Fibroblast of mammary gland (primary cell): Measurements from ENCODE around the gene IL12RB2.
"Not testable (repeated sequence)": the region's sequence is repeated elsewhere in the genome, so short reads cannot be mapped to it uniquely, and the experiment has no call there.

ENCODE experiments used
- DNase-seq: peaks from one replicate; pipeline ENCODE4 v3.0.0-alpha.2; 2010; ENCODE audit warnings: low read depth
- H3K4me3 ChIP-seq: 2 replicates; pipeline ENCODE4 v1.5.1; 2011; ENCODE audit warnings: low read depth, mild to moderate bottlenecking, low read length, moderate library complexity; ENCODE audit not compliant: control insufficient read depth
- TF ChIP-seq, protein P1 (sequence below): conservative IDR thresholded peaks from 2 replicates; pipeline ENCODE4 v1.5.1; 2011; ENCODE audit warnings: low read depth, low read length, inconsistent platforms; ENCODE audit not compliant: control insufficient read depth, insufficient read depth

IL12RB2 gene

GRCh38 chr1:67408148-67408547, 100.5 kb downstream of the IL12RB2 start:
- no peak overlapping the region for H3K4me3 ChIP-seq
- no peak for DNase-seq
- TF ChIP-seq, protein P1, sequence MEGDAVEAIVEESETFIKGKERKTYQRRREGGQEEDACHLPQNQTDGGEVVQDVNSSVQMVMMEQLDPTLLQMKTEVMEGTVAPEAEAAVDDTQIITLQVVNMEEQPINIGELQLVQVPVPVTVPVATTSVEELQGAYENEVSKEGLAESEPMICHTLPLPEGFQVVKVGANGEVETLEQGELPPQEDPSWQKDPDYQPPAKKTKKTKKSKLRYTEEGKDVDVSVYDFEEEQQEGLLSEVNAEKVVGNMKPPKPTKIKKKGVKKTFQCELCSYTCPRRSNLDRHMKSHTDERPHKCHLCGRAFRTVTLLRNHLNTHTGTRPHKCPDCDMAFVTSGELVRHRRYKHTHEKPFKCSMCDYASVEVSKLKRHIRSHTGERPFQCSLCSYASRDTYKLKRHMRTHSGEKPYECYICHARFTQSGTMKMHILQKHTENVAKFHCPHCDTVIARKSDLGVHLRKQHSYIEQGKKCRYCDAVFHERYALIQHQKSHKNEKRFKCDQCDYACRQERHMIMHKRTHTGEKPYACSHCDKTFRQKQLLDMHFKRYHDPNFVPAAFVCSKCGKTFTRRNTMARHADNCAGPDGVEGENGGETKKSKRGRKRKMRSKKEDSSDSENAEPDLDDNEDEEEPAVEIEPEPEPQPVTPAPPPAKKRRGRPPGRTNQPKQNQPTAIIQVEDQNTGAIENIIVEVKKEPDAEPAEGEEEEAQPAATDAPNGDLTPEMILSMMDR: no peak

DNA sequence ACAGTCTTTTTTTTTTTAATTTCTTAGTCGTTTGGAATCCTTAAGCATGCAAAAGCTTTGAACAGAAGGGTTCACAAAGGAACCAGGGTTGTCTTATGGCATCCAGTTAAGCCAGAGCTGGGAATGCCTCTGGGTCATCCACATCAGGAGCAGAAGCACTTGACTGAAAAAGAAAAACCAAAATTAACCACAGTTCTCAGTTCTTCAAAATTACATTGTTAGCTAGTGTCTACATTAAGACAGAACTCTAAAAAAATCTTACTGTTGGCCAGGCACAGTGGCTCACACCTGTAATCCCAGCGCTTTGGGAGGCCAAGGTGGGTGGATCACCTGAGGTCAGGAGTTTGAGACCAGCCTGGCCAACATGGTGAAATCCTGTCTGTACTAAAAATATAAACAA, 105.4 kb downstream of the IL12RB2 start:
- not testable (repeated sequence) for H3K4me3 ChIP-seq, DNase-seq

DNA sequence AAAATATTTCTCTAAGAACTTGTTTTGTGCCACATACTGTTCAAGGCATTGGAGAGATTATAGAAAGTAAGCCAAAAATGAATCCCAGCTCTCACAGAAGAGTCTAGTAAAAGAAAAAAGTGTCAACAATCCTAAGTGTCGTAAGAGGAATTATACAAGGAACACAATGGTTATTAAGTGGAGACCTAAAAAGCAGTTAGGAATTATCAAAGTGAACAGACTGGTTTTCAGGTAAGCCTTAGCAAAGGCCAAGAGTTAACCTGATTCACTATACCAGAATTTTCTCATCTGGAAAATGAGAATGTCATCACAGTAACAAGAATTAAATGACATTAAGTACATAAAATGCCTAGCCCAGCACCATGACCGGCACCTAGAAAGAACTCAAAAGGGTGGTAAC, 106.9 kb downstream of the IL12RB2 start:
- no peak for DNase-seq
- TF ChIP-seq, protein P1: no peak

DNA sequence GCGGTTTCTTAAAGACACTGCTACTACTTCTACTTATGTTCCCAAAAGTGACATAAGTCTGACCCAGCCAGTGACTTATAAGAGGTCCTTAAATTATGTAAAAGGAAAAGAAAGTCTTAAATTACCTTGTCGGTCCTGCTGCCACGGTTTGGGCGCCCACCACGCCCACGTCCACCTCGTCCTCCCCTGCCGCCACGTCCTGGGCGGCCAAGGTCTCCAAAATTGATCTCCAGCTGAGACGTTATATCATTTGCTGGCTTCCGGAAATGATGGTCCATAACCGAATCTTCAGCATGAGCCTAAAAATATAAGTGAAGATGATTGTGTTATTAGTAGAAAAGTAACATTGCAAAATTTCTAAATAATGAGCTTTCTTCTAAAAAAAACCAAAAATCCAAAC, 107.4 kb downstream of the IL12RB2 start:
- TF ChIP-seq, protein P1: no peak
- H3K4me3 ChIP-seq: no peak overlapping the region
- no peak for DNase-seq

More for the DNA sequence above, 106.9 kb downstream of the IL12RB2 start:
- H3K4me3 ChIP-seq: no peak overlapping the region

DNA sequence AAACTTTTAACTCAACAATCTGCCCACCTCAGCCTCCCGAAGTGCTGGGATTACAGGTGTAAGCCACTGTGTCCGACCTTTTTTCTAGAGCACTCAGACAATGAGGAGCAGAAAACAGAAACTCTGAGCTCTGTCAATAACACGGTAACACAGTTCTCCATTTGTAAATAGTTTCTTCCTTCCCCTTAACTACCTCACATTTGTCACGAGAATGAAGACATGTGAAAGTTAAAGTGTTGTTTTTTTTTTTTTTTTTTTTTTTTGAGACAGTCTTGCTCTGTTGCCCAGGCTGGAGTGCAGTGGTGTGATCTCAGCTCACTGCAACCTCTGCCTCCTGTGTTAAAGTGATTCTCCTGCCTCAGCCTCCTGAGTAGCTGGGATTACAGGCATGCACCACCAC, 110.1 kb downstream of the IL12RB2 start:
- not testable (repeated sequence) for H3K4me3 ChIP-seq

GRCh38 chr1:67418839-67419586, 111.3 kb downstream of the IL12RB2 start:
- TF ChIP-seq, protein P1: no peak
- no peak overlapping the region for H3K4me3 ChIP-seq
- no peak for DNase-seq

More for the DNA sequence above, 110.1 kb downstream of the IL12RB2 start:
- DNase-seq: not testable (repeated sequence)

DNA sequence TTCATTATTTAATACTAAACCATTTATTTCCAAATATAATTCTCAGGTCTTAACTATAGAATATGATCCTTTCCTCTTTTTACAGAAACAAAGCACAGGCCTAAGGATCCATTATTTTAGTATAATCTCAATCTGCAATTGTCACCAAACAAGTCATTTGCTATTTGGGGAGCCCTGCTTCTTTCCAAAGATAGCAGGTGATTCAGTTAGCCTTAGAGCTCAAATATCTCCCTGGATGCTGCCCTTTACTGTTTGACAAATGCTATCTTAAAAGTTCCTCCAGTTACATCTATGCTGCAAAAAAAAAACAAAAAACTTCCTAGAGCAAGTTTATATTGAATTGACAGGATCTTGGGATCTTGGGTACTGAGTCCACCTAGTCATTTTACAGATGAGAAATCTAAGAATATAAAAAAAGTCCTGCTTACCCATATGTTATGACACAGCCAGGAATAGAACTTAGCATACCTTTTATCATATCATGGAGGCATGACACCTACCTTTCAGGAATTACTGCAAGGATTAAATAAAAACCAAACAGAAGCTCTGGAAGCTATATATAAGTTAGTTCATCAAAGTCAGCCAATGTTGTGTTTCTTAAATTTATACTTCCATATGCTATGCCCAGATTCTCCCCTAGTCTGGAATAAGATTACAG, 113.3 kb downstream of the IL12RB2 start:
- no peak for DNase-seq
- TF ChIP-seq, protein P1: no peak
- H3K4me3 ChIP-seq: no peak overlapping the region
